ENCODE results near the gene AIFM1.

GRCh38 chrX:130204647-130205046 lies 39.0 kb upstream of the AIFM1 start:
- no peak for TF ChIP-seq EGR1 (IDR thresholded peaks at IDR 0.05)
- TF ChIP-seq EP300 (IDR thresholded peaks at IDR 0.05; ENCODE audit: borderline replicate concordance) = no peak
- TF ChIP-seq TCF12 (IDR thresholded peaks at IDR 0.05; ENCODE audit: low read depth) = no peak
- TF ChIP-seq FOXM1 (IDR thresholded peaks at IDR 0.05; ENCODE audit: borderline replicate concordance, low read depth) = no peak
- TF ChIP-seq TEAD4 (IDR thresholded peaks at IDR 0.05) = no peak
- TF ChIP-seq CEBPB (IDR thresholded peaks at IDR 0.05) = no peak
- TF ChIP-seq, protein P1, sequence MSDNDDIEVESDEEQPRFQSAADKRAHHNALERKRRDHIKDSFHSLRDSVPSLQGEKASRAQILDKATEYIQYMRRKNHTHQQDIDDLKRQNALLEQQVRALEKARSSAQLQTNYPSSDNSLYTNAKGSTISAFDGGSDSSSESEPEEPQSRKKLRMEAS (IDR thresholded peaks at IDR 0.05) = no peak
- no peak for TF ChIP-seq CREB1 (IDR thresholded peaks at IDR 0.05; ENCODE audit: low read depth)
- TF ChIP-seq, protein P2, sequence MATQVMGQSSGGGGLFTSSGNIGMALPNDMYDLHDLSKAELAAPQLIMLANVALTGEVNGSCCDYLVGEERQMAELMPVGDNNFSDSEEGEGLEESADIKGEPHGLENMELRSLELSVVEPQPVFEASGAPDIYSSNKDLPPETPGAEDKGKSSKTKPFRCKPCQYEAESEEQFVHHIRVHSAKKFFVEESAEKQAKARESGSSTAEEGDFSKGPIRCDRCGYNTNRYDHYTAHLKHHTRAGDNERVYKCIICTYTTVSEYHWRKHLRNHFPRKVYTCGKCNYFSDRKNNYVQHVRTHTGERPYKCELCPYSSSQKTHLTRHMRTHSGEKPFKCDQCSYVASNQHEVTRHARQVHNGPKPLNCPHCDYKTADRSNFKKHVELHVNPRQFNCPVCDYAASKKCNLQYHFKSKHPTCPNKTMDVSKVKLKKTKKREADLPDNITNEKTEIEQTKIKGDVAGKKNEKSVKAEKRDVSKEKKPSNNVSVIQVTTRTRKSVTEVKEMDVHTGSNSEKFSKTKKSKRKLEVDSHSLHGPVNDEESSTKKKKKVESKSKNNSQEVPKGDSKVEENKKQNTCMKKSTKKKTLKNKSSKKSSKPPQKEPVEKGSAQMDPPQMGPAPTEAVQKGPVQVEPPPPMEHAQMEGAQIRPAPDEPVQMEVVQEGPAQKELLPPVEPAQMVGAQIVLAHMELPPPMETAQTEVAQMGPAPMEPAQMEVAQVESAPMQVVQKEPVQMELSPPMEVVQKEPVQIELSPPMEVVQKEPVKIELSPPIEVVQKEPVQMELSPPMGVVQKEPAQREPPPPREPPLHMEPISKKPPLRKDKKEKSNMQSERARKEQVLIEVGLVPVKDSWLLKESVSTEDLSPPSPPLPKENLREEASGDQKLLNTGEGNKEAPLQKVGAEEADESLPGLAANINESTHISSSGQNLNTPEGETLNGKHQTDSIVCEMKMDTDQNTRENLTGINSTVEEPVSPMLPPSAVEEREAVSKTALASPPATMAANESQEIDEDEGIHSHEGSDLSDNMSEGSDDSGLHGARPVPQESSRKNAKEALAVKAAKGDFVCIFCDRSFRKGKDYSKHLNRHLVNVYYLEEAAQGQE (IDR thresholded peaks at IDR 0.05; ENCODE audit: low read depth) = no peak
- no peak for TF ChIP-seq RAD21 (IDR thresholded peaks at IDR 0.05; ENCODE audit: low read depth)
- TF ChIP-seq YY1 (IDR thresholded peaks at IDR 0.05; ENCODE audit: low read depth) = no peak

All from Ishikawa (cell line).